Trophoblast cell (in vitro differentiated cells and primary cell): ENCODE data around the gene STX3.
"Not testable (repeated sequence)": the region's sequence is repeated elsewhere in the genome, so short reads cannot be mapped to it uniquely, and the experiment has no call there.

Experiments used
- DNase-seq, 2 donors: peaks; one replicate each; pipeline ENCODE4 v3.0.0-alpha.2; 2016
- H2AFZ ChIP-seq: 2 replicates; pipeline ENCODE4 v1.6.1; 2013; ENCODE audit warnings: low read length, moderate library complexity, mild to moderate bottlenecking; ENCODE audit not compliant: insufficient read depth, poor library complexity
- H2AK5ac ChIP-seq: 2 replicates; pipeline ENCODE4 v1.6.1; 2013; ENCODE audit warnings: mild to moderate bottlenecking, low read length
- H2BK120ac ChIP-seq: 2 replicates; pipeline ENCODE4 v1.6.1; 2013; ENCODE audit warnings: low read length, mild to moderate bottlenecking, moderate library complexity; ENCODE audit not compliant: insufficient read depth, poor library complexity
- H2BK12ac ChIP-seq: 2 replicates; pipeline ENCODE4 v1.6.1; 2013; ENCODE audit warnings: mild to moderate bottlenecking, low read length, moderate library complexity
- H2BK5ac ChIP-seq: 2 replicates; pipeline ENCODE4 v1.6.1; 2013; ENCODE audit warnings: low read length, low read depth, moderate library complexity, mild to moderate bottlenecking; ENCODE audit not compliant: poor library complexity
- H3K14ac ChIP-seq: 2 replicates; pipeline ENCODE4 v1.6.1; 2013; ENCODE audit warnings: mild to moderate bottlenecking, low read length
- H3K18ac ChIP-seq: 2 replicates; pipeline ENCODE4 v1.6.1; 2013; ENCODE audit warnings: mild to moderate bottlenecking, low read length
- H3K23ac ChIP-seq: 2 replicates; pipeline ENCODE4 v1.6.1; 2013; ENCODE audit warnings: low read length
- H3K27ac ChIP-seq: 2 replicates; pipeline ENCODE4 v1.5.1; 2013; ENCODE audit warnings: low read depth, mild to moderate bottlenecking, inconsistent platforms, low read length, moderate library complexity
- H3K27me3 ChIP-seq: 2 replicates; pipeline ENCODE4 v1.6.1; 2013; ENCODE audit warnings: inconsistent platforms, mild to moderate bottlenecking, low read length, moderate library complexity; ENCODE audit not compliant: insufficient read depth
- H3K36me3 ChIP-seq, 2 experiments: 1 replicate in 1 of 2; 2 replicates in 1 of 2; pipeline ENCODE4 v1.6.1; 2013; ENCODE audit warnings: low read length in 2 of 2, mild to moderate bottlenecking in 2 of 2, moderate library complexity in 1 of 2; ENCODE audit not compliant: insufficient read depth in 2 of 2, control insufficient read depth in 1 of 2
- H3K4ac ChIP-seq: 2 replicates; pipeline ENCODE4 v1.6.1; 2013; ENCODE audit warnings: low read depth, mild to moderate bottlenecking, low read length, moderate library complexity
- H3K4me1 ChIP-seq, 2 experiments: 1 replicate in 1 of 2; 2 replicates in 1 of 2; pipeline ENCODE4 v1.6.1; 2013; ENCODE audit warnings: low read length in 2 of 2, mild to moderate bottlenecking in 2 of 2, moderate library complexity in 1 of 2; ENCODE audit not compliant: insufficient read depth in 2 of 2, control insufficient read depth in 1 of 2
- H3K4me2 ChIP-seq: 2 replicates; pipeline ENCODE4 v1.6.1; 2013; ENCODE audit warnings: inconsistent platforms, mild to moderate bottlenecking, low read length, moderate library complexity
- H3K4me3 ChIP-seq: 2 replicates; pipeline ENCODE4 v1.5.1; 2013; ENCODE audit warnings: mild to moderate bottlenecking, low read depth, low read length, inconsistent platforms
- H3K79me1 ChIP-seq: one replicate; pipeline ENCODE4 v1.6.1; 2013; ENCODE audit warnings: low read length
- H3K79me2 ChIP-seq: 2 replicates; pipeline ENCODE4 v1.6.1; 2013; ENCODE audit warnings: low read length, mild to moderate bottlenecking; ENCODE audit not compliant: control insufficient read depth, insufficient read depth, poor library complexity
- H3K9ac ChIP-seq: 2 replicates; pipeline ENCODE4 v1.6.1; 2013; ENCODE audit warnings: mild to moderate bottlenecking, low read length
- H3K9me3 ChIP-seq: 2 replicates; pipeline ENCODE4 v1.6.1; 2013; ENCODE audit warnings: low read depth, mild to moderate bottlenecking, control low read depth, inconsistent platforms, low read length; ENCODE audit not compliant: insufficient read depth
- H4K12ac ChIP-seq: 2 replicates; pipeline ENCODE4 v1.6.1; 2013; ENCODE audit warnings: low read depth, mild to moderate bottlenecking, low read length, moderate library complexity
- H4K8ac ChIP-seq: 2 replicates; pipeline ENCODE4 v1.6.1; 2013; ENCODE audit warnings: low read depth, mild to moderate bottlenecking, low read length, moderate library complexity
- H4K91ac ChIP-seq: one replicate; pipeline ENCODE4 v1.6.1; 2013; ENCODE audit warnings: low read depth, mild to moderate bottlenecking, low read length, moderate library complexity
- WGBS: extraction: QIAGEN DNeasy Blood & Tissue Kit; methylation state at CpG from one replicate; pipeline ENCODE4 v1.1.7; 2013; ENCODE audit warnings: missing lambda C conversion rate; ENCODE audit not compliant: insufficient read length, insufficient coverage; ENCODE audit errors: extremely low coverage; 5-methylcytosine and 5-hydroxymethylcytosine counted together

STX3 gene

DNA sequence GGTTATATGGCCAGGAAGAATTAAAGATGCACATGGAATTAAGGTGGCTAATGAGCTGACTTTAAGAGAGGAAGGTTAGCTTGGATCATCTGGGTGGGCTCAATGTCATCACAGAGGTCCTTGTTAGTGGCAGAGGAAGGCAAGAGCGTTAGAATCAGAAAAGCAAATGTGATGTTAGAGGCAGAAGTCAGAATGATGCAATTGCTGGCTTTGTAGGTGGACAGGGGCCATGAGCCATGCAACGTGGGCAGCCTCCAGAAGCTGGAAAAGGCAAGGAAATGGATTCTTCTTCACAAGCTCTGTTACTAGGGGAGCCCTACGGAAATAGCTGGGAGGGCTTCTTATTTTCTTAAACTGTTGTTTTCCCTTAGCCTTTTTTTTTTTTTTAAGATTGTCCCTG is 92.5 kb downstream of the STX3 start:
- Histone ChIP-seq H2BK120ac (no peak overlapping the region), H3K27me3 (no peaks in the 10 kb centered on the region), H2BK5ac (no peak overlapping the region), H3K79me1 (no peaks in the 10 kb centered on the region), H3K18ac (no peak overlapping the region), H3K36me3 (no peaks in the 10 kb centered on the region), H3K27ac (no peak overlapping the region), H3K9ac (no peak overlapping the region), H4K91ac (no peak overlapping the region), H3K4me2 (no peak overlapping the region), H2AFZ (no peak overlapping the region), H3K23ac (no peak overlapping the region), H3K14ac (no peak overlapping the region), H3K4me3 (no peak overlapping the region), H3K9me3 (no peaks in the 10 kb centered on the region), H4K12ac (no peak overlapping the region), H3K79me2 (no peaks in the 10 kb centered on the region), H4K8ac (no peak overlapping the region), H3K4ac (no peak overlapping the region), H2BK12ac (no peak overlapping the region), H2AK5ac (no peak overlapping the region), H3K4me1 (no peaks in the 10 kb centered on the region)
- DNase-seq = no peak
- WGBS = no CpG with 5 or more reads among the region's 3 CpGs

DNA sequence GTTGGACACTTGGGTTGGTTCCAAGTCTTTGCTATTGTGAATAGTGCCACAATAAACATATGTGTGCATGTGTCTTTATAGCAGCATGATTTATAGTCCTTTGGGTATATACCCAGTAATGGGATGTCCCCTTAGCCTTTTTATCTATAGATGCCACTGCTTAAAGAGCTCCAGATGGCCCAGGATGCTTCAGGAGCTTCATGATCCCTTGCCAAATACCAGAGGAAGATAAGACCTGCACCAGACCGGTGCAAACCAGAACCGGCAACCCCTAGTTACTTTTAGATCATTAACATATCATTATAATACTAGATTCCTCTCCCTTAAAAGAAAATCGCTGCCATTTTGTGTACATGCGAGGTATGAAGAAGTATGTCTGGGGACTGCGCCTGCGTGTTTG is 93.3 kb downstream of the STX3 start:
- not testable (repeated sequence) for H3K4me1 ChIP-seq, H3K4me2 ChIP-seq, H3K14ac ChIP-seq, H4K8ac ChIP-seq, H2BK12ac ChIP-seq, H3K23ac ChIP-seq, H3K9me3 ChIP-seq, DNase-seq, H3K4ac ChIP-seq, H3K36me3 ChIP-seq, H3K9ac ChIP-seq, H3K4me3 ChIP-seq, H2BK5ac ChIP-seq, H3K79me2 ChIP-seq, H4K12ac ChIP-seq, H4K91ac ChIP-seq, H3K27me3 ChIP-seq, H3K18ac ChIP-seq, H2AK5ac ChIP-seq, H3K27ac ChIP-seq, H3K79me1 ChIP-seq, H2AFZ ChIP-seq, H2BK120ac ChIP-seq
- no CpG with 5 or more reads among the region's 6 CpGs for WGBS

DNA sequence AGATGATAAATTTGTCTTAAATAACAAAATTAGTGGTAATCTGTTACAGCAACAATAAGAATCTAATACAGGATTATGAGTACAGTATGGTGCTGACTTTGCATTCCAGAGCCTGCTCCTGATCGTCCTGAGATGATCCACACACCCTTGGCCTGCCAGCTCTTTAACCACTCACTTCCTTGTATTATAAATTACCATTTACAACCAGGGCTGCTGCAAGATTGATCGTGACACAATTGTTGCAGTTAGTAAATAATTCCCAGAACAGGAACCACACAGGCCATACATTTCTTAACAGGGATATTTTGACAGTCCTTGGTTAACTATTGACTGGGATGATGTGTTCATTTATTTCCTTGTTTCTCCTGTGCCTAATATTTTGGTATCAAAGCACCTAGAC is 94.0 kb downstream of the STX3 start:
- Histone ChIP-seq H3K4ac (no peak overlapping the region), H3K4me1 (no peaks in the 10 kb centered on the region), H2BK5ac (no peak overlapping the region), H2AFZ (no peak overlapping the region), H3K79me2 (no peaks in the 10 kb centered on the region), H3K9me3 (no peaks in the 10 kb centered on the region), H4K91ac (no peak overlapping the region), H2BK12ac (no peak overlapping the region), H4K8ac (no peak overlapping the region), H3K23ac (no peak overlapping the region), H2AK5ac (no peak overlapping the region), H3K9ac (no peak overlapping the region), H3K79me1 (no peaks in the 10 kb centered on the region), H4K12ac (no peak overlapping the region), H3K4me2 (no peak overlapping the region), H3K4me3 (no peak overlapping the region), H2BK120ac (no peak overlapping the region), H3K36me3 (no peaks in the 10 kb centered on the region), H3K14ac (no peak overlapping the region), H3K27me3 (no peaks in the 10 kb centered on the region), H3K18ac (no peak overlapping the region), H3K27ac (no peak overlapping the region)
- no peak for DNase-seq
- WGBS = no CpG with 5 or more reads among the region's 2 CpGs

GRCh38 chr11:59849551-59849950 is 94.4 kb downstream of the STX3 start:
- not testable (repeated sequence) for H3K9ac ChIP-seq

More at GRCh38 chr11:59849551-59849950, 94.4 kb downstream of the STX3 start:
- not testable (repeated sequence) for H3K14ac ChIP-seq, H2AFZ ChIP-seq, H3K4me2 ChIP-seq, H3K4me1 ChIP-seq, H3K79me2 ChIP-seq, H2BK12ac ChIP-seq, H3K18ac ChIP-seq, H3K4me3 ChIP-seq, H2BK120ac ChIP-seq, H3K4ac ChIP-seq, H2BK5ac ChIP-seq, H3K27me3 ChIP-seq, H4K8ac ChIP-seq, H2AK5ac ChIP-seq, H3K9me3 ChIP-seq, DNase-seq, H3K27ac ChIP-seq, H3K36me3 ChIP-seq, H3K79me1 ChIP-seq, H4K91ac ChIP-seq, H4K12ac ChIP-seq, H3K23ac ChIP-seq
- no CpG with 5 or more reads among the region's 2 CpGs for WGBS
